ENCODE results near the gene ROCK1.
"Not testable (repeated sequence)": the region's sequence is repeated elsewhere in the genome, so short reads cannot be mapped to it uniquely, and the experiment has no call there.

ROCK1 gene

DNA sequence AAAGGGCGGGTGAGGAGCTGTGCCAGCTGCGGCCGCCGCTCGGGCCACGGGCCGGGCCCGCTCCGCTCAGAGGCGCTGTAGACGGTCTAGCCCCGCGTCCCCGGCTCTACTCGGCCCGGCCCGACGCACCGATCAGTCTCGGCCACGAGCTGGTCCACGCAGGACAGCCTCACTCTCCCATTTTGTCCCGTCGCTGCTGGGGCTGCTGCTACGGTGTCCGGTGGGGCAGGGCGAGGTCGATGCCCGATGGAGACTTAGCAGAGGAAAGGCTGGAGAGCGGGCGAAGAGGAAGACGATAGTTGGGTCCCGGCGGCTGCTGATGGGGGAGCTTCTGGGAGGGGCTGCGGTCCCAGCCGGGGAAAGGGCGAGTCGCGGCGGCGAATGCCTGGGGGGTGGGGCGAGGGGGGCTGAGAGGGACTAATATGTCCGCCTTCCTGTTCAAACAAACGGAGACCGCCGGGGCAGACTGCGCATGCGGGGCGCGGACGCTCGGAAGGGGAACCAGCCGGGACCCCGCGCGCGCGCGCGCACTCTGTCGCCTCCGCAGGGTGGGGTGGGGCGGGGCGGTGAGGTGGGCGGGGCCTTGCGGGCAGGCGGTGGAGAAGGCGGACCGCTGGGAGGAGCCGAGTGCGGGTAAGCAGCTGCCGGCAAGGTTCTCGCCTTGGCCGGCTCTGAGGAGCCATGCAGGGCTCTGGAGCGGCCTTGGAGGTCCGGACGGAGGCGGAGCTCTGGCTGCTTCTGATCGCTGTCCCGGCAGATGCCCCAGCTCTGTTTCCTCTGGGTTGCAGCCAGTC is at the start of gene ROCK1:
ROCK1 (minus strand) TSS at position 468 of the 794 bp plus-strand sequence. CDS start 903 bp downstream, outside the sequence.
- DNase-seq = peak; percentile 92 to 98 (median 98)

DNA sequence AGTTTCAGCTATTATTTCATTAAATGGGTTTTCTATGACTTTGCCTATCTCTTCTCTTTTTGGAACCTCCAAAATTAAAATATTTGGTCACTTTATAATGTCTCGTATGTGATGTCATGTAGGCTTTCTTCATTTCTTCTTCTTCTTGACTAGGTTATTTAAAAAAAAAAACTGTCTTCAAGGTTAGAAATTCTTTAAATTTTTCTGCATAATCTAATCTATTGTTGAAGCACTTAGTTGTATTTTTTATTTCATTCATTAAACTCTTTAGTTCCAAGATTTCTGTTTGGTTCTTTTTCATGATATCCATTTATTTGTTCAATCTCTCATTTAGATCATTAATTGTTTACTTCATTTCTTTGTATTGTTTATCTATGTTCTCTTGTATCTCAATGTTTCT is 43.8 kb upstream of the ROCK1 start:
- DNase-seq = no peak

DNA sequence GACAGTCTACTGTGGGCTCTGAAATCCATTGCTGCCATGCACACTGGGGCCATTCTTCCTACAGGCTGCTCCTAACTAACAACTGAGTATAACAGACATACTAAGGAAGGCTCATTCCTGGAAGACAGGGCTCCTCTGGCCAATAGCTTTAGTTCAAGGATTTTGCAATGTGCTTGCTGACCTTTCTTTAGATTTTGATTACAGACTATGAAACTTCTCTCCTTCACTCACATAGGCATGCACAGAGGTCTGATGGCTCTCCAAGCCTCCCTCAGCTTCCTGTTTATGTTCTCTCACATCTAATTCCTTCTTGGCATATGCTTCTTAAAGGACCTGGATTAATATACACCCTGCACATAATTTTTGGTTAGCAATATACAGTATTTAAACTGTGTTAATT is 34.4 kb upstream of the ROCK1 start:
- no peak for DNase-seq

DNA sequence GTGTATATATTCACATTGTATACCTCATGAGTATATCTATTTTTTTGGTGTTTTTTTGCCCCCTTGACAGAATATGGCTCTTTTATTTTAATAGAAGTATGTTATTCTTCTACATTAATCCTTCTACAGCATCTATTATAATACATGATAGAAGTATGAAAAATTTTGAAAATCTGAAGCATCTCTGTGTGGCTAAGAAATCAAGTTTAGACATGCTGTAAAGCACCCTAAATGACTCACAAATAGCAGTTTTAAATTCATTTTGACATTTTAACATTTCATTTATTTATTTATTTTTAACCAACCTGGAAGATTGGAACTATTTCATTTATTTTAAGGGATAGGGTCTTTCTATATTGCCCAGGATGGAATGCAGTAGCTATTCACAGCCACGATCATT is 33.8 kb upstream of the ROCK1 start:
- DNase-seq = no peak

DNA sequence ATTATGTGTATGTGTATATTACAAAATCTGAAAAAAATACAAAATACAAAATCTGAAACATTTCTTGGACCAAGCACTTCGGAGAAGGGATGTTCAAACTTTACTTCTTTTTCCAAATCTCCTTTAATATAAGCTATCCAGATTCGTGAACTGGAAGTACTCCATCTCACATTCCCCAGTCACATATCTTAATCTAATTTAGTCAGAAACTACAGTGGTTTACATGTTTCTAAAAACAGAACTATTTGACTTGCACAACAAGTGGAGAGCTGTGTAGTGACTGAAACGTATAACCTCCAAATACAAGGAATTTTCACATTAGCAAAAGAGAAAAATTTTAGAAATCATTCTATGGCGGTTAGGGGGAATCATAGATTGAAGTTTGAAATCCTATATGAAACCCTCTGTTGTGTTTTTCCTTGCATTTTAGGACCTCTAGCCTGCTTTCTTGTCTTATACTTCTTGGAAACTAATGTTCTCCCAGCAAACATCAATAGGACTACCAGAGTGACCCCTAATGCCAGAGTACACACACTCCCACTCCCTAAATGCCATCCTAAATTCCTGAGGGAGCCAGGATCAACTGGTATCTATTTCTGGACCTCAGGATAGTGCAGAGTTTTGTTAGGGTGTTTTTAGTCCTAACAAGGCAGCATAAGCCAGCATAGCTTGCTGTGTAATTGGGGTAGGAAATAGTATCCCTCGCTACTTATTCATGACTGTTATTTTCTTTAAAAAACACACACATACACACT is 30.2 kb upstream of the ROCK1 start:
- no peak for DNase-seq

DNA sequence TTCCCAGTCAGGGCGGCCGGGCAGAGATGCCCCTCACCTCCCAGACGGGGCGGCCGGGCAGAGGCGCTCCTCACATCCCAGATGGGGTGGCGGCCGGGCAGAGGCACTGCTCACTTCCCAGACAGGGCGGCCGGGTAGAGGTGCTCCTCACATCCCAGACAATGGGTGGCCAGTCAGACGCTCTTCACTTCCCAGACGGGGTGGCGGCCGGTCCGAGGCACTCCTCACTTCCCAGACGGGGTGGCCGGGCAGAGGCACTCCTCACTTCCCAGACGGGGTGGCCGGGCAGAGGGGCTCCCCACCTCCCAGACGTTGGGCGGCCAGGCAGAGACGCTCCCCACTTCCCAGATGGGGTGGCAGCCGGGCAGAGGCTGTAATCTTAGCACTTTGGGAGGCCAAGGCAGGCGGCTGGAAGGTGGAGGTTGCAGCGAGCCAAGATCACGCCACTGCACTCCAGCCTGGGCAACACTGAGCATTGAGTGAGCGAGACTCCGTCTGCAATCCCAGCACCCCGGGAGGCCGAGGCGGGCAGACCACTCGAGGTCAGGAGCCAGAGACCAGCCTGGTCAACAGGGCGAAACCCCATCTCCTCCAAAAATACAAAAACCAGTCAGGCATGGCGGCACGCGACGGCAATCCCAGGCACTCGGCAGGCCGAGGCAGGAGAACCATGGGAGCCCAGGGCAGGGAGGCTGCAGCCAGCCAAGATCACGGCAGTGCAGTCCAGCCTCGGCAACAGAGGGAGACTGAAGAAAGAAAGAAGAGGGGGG is 26.3 kb upstream of the ROCK1 start:
- not testable (repeated sequence) for DNase-seq

DNA sequence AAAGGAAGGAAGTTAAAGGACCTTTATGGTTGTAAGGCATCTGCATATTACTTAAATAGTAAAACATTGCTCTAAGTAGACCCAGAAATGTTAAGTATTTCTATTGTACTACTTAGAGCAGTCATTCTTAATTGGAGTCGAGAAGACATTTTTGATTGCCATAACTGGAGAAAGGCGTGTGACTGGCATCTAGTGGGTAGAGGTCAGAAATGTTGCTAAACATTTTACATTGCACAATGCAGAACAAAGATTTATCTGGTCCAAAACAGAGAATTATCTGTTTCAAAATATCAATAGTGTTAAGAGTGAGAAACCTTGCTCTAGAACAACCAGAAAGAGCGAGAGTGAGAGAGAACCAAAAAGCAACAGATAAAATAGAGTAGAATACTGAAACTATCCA is 23.3 kb upstream of the ROCK1 start:
- DNase-seq = peak in 1 of 3 experiments; percentile 31

DNA sequence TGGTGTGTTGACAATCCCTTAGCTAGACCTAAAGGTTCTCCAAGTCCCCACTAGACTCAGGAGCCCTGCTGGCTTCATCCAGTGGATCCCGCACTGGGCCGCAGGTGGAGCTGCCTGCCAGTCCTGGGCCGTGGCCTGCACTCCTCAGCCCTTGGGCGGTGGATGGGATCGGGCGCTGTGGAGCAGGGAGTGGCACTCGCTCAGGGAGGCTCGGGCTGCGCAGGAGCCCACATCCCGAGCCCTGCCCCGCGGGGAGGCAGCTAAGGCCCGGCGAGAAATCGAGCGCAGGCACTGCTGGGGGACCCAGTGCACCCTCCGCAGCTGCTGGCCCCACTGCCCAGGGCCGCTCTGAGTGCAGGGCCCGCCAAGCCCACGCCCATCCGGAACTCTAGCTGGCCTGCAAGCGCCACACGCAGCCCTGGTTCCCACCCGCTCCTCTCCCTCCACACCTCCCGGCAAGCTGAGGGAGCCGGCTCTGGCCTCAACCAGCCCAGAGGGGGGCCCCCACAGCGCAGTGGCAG is 20.8 kb upstream of the ROCK1 start:
- DNase-seq = no peak

DNA sequence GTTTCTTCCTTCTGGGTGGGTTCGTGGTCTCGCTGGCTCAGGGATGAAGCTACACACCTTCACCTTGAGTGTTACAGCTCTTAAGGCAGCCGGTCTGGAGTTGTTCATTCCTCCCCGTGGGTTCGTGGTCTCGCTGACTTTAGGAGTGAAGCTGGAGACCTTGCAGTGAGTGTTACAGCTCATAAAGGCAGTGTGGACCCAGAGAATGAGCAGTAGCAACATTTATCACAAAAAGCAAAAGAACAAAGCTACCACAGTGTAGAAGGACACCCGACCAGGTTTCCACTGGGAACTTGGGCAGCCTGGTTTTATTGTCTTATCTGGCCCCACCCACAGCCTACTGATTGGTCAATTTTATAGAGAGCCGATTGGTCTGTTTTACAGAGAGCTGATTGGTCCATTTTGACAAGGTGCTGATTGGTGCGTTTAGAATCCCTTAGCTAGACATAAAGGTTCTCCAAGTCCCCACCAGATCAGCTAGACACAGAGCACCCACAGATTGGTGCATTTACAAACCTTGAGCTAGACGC is 20.1 kb upstream of the ROCK1 start:
- no peak for DNase-seq

DNA sequence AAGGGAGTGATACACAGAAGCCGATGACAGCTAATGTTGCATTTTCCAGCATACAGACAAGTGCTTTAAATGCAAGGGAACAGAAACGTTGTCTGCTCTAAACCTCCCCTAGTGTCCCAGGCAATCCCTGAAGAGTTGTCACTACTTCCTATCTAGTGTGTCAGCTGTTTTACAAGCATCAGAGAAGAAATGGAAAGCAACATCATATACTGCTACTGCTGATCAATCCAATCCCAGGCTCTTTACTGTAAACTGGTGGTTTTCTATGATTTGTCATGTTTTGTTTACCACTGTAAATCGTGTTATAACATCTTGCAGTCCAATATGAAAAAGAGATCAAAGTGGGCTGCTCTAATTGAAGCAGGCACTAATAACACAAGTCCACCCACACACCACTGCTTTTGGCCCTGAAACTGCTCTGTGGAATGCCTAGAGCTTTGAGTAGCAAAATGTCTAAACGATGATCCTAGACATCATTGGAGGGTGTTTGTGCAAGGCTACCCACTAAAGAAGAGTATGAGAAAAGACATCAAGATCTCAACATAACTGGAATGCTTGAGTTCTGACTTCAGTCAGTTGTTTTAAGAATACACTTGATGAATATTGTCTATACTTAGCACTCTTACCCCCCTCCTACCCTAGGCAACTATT is 18.1 kb upstream of the ROCK1 start:
- DNase-seq = no peak

DNA sequence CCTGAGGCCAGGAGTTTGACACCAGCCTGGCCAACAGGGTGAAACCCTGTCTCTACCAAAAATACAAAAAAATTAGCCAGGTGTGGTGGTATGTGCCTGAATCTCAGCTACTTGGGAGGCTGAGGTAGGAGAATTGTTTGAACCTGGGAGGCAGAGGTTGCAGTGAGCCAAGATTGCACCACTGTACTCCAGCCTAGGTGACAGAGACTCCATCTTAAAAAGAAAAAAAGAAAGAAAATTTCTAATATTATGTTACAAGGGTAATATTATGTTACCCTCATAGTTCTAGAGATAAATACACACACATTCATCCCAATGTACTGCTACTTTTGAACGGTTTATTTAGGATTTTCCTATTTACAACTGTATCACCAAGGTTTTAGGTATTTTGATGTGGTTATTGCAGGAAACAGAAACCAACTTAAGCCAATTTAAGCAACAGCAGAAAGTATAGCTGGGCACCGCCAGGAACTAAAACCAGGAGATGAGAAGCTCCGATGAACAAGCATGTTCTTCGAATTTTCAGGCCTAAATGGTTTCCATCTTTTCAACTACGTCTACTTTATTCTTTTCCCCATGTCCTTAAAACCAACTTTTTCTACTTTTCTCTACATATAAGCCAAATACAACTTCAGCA is 11.8 kb upstream of the ROCK1 start:
- DNase-seq = no peak

DNA sequence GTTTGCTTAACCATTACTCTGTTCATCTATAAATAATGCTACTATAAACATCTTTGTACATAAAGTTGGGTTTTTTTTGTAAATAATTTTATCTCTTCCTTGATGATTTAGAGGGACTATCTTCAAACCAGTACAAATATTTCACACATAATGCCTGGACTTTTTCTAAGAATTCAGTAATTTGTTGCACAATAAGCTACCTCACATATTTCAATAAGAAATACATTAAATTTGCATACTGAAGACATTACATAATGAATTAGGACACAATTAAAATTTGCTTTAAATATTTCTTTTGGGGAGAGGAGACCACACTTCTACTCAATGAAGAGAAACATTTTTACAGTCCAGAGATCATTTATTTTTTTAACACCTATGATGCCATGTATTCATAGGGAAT is 7.2 kb upstream of the ROCK1 start:
- no peak for DNase-seq

DNA sequence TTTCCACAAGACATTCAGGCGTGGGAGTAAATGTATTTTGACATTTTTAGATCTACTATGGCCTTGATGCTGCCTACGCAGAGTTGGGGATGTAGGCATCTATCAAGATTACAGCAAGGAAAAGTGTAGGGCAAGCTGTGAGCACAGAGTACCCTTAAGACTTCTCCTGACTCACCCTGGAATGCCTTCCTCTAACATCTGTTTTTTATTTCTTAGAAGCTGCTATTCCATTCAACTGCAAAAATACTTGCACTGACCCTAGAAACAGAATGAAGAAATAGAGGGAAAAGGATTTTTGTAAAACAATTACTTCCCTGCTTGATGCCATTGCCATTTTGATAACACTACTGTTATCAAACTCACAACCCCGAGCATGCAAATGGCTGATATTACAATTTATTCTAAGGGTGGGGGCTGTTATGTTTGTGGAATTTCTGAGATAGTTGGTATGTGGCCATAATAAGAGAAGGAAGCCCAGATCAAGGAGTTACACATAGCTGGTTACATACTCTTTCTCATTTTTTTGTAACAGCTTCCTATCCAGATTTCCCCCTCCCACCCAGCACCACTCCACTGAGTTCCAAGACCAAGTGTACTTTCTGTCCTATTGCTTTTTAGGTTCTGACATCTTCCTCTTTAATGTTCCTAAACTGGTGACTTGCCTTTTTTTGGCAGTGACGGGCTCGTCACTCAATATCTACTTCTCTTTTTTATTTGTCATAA is 6.0 kb upstream of the ROCK1 start:
- no peak for DNase-seq

DNA sequence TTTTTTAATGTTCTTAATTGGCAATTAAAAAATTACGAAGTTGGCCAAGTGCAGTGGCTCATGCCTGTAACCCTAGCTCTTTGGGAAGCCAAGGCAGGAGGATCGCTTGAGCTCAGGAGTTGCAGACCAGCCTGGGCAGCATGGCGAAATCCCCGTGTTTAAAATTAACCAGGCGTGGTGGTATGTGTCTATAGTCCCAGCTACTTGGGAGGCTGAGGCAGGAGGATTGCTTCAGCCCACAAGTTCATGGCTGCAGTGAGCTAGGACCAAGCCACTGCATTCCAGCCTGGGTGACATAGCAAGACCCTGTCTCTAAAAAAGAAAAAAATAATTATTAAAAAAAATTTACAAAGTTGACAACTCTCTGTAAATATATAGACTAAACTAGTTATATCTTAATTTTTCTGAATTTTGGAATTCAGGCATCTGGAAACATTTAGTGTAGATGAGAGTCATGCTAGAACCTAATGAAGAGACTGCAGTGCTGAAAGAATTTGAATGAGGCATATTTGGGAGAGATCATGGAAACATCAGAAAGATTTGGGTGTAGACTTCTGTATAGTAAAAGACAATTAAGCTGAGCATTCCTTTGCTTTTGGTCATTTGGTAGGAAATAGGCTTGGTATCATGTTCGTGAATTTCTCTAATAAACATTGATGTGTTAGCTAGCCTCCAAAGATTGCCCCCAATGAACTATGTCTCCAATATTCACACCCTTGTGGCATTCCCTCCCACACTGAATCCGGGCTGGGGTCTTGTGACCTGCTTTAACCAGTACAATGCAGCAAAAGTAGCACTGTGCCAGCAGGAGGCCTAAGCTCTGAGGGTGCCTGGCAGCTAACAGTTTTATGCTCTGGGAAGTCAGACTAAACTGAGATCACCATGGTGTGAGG is 4.2 kb upstream of the ROCK1 start:
- no peak for DNase-seq

DNA sequence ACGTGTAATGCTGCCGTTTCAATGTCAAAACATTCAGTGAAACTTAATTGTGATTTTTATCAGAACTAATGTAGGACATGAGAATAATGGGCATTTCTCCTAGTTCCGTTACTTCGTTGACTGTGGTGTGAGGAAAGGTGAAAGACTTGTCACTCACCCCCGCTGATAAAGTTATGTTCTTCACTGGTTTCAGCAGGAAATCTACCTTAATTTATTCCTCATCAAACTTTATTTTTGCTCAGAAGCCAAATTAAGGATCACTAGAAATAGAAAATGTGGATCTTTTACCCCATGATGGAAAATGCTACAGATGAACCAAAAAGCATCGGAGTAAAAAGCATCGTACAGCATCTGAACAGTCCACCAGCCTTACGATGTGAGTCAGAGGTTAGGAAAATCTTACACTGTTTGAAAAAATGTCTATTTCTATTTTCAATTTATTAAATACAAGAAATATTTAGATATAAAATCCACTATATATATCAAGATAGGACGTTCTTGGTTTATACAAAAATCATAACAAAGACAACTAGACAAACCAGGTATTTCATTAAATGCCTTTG is 1.0 kb upstream of the ROCK1 start:
- DNase-seq = peak in 2 of 3 experiments; percentile 29 to 61

DNA sequence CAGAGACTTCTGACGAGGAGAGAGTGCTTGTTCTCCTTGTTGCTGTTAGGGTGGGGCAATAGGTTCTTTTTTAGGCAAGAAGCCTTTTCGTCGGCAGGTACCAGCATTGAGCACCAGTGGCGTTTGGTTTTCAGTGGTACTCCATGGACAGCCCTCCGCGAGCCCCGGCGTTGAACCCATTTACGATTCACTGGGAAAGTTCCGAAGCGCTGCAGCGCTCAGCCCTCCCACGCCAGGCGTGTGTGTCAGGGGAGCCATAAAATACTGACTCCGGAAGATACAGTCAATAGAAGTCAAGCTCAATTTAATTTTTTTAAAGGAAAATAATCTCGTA is 494 bp upstream of the ROCK1 start:
- DNase-seq = peak in 1 of 3 experiments; percentile 74

DNA sequence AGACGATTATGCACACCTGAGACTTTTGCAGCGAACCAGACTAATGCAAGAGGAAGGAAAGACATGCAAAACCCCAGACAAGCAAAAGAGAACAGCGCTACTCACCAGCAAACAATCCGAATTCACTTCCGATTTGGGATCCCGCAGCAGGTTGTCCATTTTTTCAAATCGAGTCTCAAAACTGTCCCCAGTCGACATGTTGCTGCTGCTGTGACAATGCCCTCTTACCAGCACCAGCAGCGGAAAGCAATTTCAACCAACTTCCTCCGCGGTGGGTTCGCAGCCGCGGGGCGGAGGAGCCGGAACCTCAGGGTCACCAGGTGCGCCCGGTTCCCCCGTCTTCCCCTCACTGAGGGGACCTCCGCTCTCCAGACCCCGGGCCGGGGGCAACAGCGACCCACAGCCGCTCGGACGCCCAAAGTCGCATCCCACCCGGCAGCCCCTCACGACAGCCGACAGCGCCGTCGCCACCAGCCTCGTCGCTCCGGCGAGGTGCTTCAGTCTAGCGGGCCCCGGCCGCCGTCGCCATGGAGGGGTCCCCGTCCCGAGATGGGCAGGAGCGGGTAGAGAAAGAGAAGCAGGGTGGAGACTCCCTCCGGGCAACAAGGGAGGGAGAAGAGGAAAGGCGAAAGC is 784 bp downstream of the ROCK1 start:
- DNase-seq = peak; percentile 39 to 86 (median 77)

DNA sequence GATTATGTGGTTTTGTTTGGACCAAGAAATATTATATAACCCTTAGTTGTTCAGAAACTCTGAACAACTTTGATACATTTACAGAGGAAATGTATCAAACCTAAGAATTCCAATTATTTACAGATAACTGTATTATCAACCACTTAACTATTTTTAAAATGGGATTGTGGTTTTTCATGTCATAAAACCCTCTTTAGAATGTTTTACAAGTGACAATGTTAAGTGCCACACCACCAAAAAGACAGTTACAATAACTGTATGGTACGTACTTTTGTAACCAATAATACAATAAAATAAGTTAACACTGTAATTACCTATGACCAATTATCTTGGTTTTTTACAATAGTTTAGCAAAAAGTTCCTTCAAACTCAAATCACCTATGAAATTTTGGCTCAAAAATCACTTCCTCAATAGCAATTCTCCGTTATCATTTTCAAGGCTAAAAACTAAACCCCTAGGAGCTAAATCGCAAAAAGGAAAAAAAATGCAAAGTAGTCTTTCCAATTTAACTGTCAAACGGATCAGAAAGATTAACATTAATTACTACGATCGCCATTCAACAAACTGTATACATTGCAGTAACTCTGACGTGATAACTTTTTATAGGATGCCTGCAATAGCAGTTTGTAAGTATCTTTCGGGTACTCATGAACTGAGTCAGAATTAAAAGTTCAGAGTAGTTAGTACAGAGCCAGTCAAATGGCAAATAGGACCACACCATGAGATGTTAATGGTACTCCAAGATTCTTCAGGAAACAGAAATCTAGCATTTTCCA is 1.5 kb downstream of the ROCK1 start:
- no peak for DNase-seq

DNA sequence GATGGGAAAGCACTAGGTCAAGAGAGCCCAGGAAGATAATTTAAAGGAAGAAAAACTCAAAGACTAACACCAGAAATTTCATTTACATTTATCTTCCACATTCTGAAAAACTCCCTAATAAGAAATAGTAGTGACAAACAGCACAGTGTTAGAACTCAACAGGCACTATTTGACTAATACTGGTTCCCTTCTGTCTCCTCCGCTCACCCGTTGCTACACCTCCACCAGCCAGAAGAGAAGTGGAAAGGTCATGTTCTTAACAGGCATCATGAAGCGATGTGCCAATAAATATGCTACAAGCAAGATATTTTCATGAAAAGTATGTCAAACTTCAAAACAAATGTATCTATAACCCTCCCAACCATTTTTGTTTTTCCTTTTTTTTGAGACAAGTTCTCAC is 5.7 kb downstream of the ROCK1 start:
- no peak for DNase-seq

Data from NCI-H1417 (cell line).